WTC11 (cell line): Measurements from ENCODE around the gene ANKDD1B. TPM values are rescaled to one million over a fixed set of nuclear protein-coding genes. Genes with fewer than 3 reads are reported as not detected.

ENCODE experiments used
- ATAC-seq: fragments of 200-7000 bp; cut with Tn5 transposase; 2 replicates; pipeline ENCODE4 v1.10.0; 2021; ENCODE audit warnings: mild to moderate bottlenecking, moderate library complexity
- CTCF ChIA-PET: fragments of 300-600 bp; sonication (Branson Sonifier 250); formaldehyde crosslinking; loops from one replicate; lab custom pipeline; 2021; ENCODE audit warnings: antibody characterized with exemption; lab: Charles Lee
- POLR2A ChIA-PET: fragments of 350-600 bp; sonication (Branson Sonifier 250); formaldehyde crosslinking; loops from one replicate; lab custom pipeline; 2021; ENCODE audit warnings: antibody characterized with exemption; lab: Charles Lee
- DNase-seq: peaks from one replicate; pipeline ENCODE4 v3.0.0; 2021; ENCODE audit warnings: low spot score
- H3K27ac Mint-ChIP-seq: 2 replicates; pipeline ENCODE4 v1.8.0; 2021; ENCODE audit warnings: mixed read lengths
- H3K27me3 Mint-ChIP-seq: 2 replicates; pipeline ENCODE4 v1.8.0; 2021; ENCODE audit warnings: low read depth, mild to moderate bottlenecking, moderate library complexity, mixed read lengths
- H3K36me3 Mint-ChIP-seq: 2 replicates; pipeline ENCODE4 v1.8.0; 2021; ENCODE audit warnings: mixed read lengths
- H3K4me1 Mint-ChIP-seq: 2 replicates; pipeline ENCODE4 v1.8.0; 2022; ENCODE audit warnings: mixed read lengths
- H3K4me3 Mint-ChIP-seq: 2 replicates; pipeline ENCODE4 v1.8.0; 2021; ENCODE audit warnings: mild to moderate bottlenecking, moderate library complexity, mixed read lengths
- H3K9me3 Mint-ChIP-seq: 2 replicates; pipeline ENCODE4 v1.8.0; 2021; ENCODE audit warnings: mixed read lengths
- AFF4 ChIP-seq: sonication (generic); formaldehyde crosslinking; IDR thresholded peaks from 2 replicates; pipeline ENCODE4 v1.8.1; 2023; ENCODE audit warnings: mild to moderate bottlenecking, missing genetic modification reagents, borderline replicate concordance
- ARID4B ChIP-seq: sonication (generic); formaldehyde crosslinking; IDR thresholded peaks from 2 replicates; pipeline ENCODE4 v1.8.0; 2023; ENCODE audit warnings: missing genetic modification reagents, mild to moderate bottlenecking, borderline replicate concordance
- ATF3 ChIP-seq: sonication (generic); formaldehyde crosslinking; conservative IDR thresholded peaks from 2 replicates; pipeline ENCODE4 v1.8.1; 2022; ENCODE audit warnings: mild to moderate bottlenecking, missing genetic modification reagents
- E2F5 ChIP-seq: sonication (generic); formaldehyde crosslinking; IDR thresholded peaks from 2 replicates; pipeline ENCODE4 v1.8.1; 2022; ENCODE audit warnings: mild to moderate bottlenecking, moderate library complexity, missing genetic modification reagents
- ETV6 ChIP-seq: sonication (generic); formaldehyde crosslinking; IDR thresholded peaks from 2 replicates; pipeline ENCODE4 v1.8.1; 2022; ENCODE audit warnings: mild to moderate bottlenecking, missing genetic modification reagents
- GABPB1 ChIP-seq: sonication (generic); formaldehyde crosslinking; IDR thresholded peaks from 2 replicates; pipeline ENCODE4 v1.8.1; 2023; ENCODE audit warnings: mild to moderate bottlenecking, missing genetic modification reagents
- KAT7 ChIP-seq: sonication (generic); formaldehyde crosslinking; IDR thresholded peaks from 2 replicates; pipeline ENCODE4 v1.8.1; 2023; ENCODE audit warnings: missing genetic modification reagents, mild to moderate bottlenecking, borderline replicate concordance
- NFATC4 ChIP-seq: fragments of 250-450 bp; sonication (Bioruptor Pico); IDR thresholded peaks from 2 replicates; pipeline ENCODE4 v1.9.0; 2021; ENCODE audit warnings: mild to moderate bottlenecking
- NR1H2 ChIP-seq: sonication (generic); formaldehyde crosslinking; IDR thresholded peaks from 2 replicates; pipeline ENCODE4 v1.9.0; 2021; ENCODE audit warnings: mild to moderate bottlenecking, moderate library complexity, missing genetic modification reagents
- SMAD3 ChIP-seq: sonication (generic); formaldehyde crosslinking; IDR thresholded peaks from 2 replicates; pipeline ENCODE4 v1.8.0; 2022; ENCODE audit warnings: missing genetic modification reagents, mild to moderate bottlenecking, borderline replicate concordance
- ZBTB21 ChIP-seq: sonication (generic); formaldehyde crosslinking; IDR thresholded peaks from 2 replicates; pipeline ENCODE4 v1.8.1; 2023; ENCODE audit warnings: mild to moderate bottlenecking, missing genetic modification reagents, borderline replicate concordance
- ZNF232 ChIP-seq: sonication (generic); formaldehyde crosslinking; IDR thresholded peaks from 2 replicates; pipeline ENCODE4 v1.8.0; 2022; ENCODE audit warnings: mild to moderate bottlenecking, missing genetic modification reagents
- ZNF263 ChIP-seq: sonication (generic); formaldehyde crosslinking; IDR thresholded peaks from 2 replicates; pipeline ENCODE4 v1.8.1; 2022; ENCODE audit warnings: low read depth, mild to moderate bottlenecking, moderate library complexity, missing genetic modification reagents
- ZNF416 ChIP-seq: fragments of 250-450 bp; sonication (Bioruptor Pico); IDR thresholded peaks from 2 replicates; pipeline ENCODE4 v1.9.0; 2021; ENCODE audit warnings: mild to moderate bottlenecking, inconsistent platforms
- ZNF425 ChIP-seq: fragments of 250-450 bp; sonication (Bioruptor Pico); conservative IDR thresholded peaks from 2 replicates; pipeline ENCODE4 v1.9.0; 2021; ENCODE audit warnings: mild to moderate bottlenecking
- ZNF671 ChIP-seq: fragments of 250-450 bp; sonication (Bioruptor Pico); IDR thresholded peaks from 2 replicates; pipeline ENCODE4 v1.8.0; 2021; ENCODE audit warnings: mild to moderate bottlenecking
- ZSCAN18 ChIP-seq: fragments of 250-450 bp; sonication (Bioruptor Pico); IDR thresholded peaks from 2 replicates; pipeline ENCODE4 v2.1.2; 2022; ENCODE audit warnings: mild to moderate bottlenecking, moderate library complexity
- total RNA-seq: library from RNA; stranded (reverse); gene quantifications from 3 replicates; pipeline ENCODE4 v1.2.3, GENCODE V29; 2021

The ANKDD1B gene
- total RNA-seq, 1 experiment from 2014 or later: 0.28 TPM

GRCh38 chr5:75640395-75640794 is 29.1 kb downstream of the ANKDD1B start (continued):
- no peak for TF ChIP-seq ETV6 (CRISPR knock-in tag)
- TF ChIP-seq ZNF671 (CRISPR knock-in tag): no peak
- no peak for TF ChIP-seq NFATC4 (CRISPR knock-in tag)
- no peak for TF ChIP-seq E2F5

GRCh38 chr5:75640826-75641225 is 29.6 kb downstream of the ANKDD1B start:
- ChIA-PET POLR2A (no interaction called here), CTCF (no interaction called here)
- ATAC-seq (no peak), DNase-seq (no peak)
- TF ChIP-seq KAT7 (CRISPR knock-in tag) (no peak), ZNF425 (CRISPR knock-in tag) (no peak), NFATC4 (CRISPR knock-in tag) (no peak), ZNF416 (CRISPR knock-in tag) (no peak), ZSCAN18 (CRISPR knock-in tag) (no peak), ZNF263 (CRISPR knock-in tag) (no peak), ZNF671 (CRISPR knock-in tag) (no peak), NR1H2 (CRISPR knock-in tag) (no peak), ZNF232 (CRISPR knock-in tag) (no peak), SMAD3 (no peak), GABPB1 (CRISPR knock-in tag) (no peak), ARID4B (no peak), ATF3 (CRISPR knock-in tag) (no peak), ZBTB21 (no peak), AFF4 (no peak)
- Mint-ChIP-seq H3K4me1 (no peaks in the 10 kb centered on the region), H3K27ac (no peak overlapping the region), H3K9me3 (peaks cover 3% of the 10 kb centered on the region; the same call in 1 of the 2 replicates), H3K4me3 (no peak overlapping the region), H3K27me3 (no peaks in the 10 kb centered on the region; the same call in 1 of the 2 replicates), H3K36me3 (no peaks in the 10 kb centered on the region)
